ENCODE data around the gene POMC.
"Not testable (repeated sequence)": the region's sequence is repeated elsewhere in the genome, so short reads cannot be mapped to it uniquely, and the experiment has no call there.

The POMC gene

DNA sequence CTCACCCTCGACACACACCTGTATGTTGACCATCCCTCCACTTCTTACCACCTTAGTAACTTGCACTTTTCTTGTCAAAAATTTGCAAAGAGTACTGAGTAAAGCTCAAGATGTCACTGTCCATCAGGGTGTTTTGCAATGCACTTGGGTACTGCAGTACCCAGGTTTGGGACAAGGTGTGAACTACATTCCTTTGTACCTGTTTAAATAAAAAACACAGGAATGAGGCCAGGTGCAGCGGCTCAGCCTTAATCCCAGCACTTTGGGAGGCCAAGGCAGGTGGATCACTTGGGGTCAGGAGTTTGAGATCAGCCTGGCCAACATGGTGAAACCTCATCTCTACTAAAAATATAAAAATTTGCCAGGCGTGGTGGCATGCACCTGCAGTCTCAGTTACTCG is 27.8 kb downstream of the POMC start:
- DNase-seq (ENCODE audit: low spot score); FAIRE-seq: not testable (repeated sequence)

- FAIRE-seq (no peak), DNase-seq (ENCODE audit: low spot score) (no peak)
These were observed 35.7 kb downstream of the POMC start for GRCh38 chr2:25132693-25133092.

GRCh38 chr2:25132299-25132635 is 36.1 kb downstream of the POMC start:
- FAIRE-seq (no peak), DNase-seq (ENCODE audit: low spot score) (no peak)

DNA sequence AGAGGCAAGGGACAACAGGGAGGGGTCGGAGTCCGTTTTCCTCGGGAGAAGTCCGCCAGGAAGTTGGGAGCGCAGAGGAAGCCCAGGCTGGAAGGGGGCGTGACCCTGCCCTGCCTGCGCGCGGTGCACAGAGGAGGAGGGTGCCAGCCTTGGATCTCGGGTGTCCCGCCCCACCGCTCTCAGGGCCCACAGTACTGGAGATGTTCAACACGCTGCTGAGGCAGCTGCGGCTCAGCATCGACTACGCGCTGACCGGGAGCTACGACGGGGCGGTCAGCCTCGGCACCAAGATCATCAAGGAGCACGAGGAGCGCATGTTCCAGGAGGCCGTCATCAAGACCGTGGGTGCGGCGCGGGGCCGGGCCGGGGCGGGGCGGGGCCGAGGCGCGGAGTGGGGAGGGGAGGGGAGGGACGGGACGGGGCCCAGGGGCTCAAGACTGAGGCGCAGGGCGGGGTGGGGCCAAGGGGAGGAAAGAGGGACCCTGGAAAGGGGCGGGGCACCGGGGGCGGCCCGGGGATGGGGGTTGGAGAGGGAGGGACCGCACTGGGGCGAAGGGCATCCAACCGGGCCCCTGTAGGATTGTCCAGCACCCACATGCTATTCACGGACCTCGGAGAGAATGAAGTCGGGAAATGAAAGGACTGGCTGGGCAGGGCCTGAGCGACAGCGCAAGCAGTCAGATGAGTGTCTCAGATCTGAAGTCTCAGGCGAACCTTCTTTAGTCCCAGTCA is 36.6 kb downstream of the POMC start:
- DNase-seq (ENCODE audit: low spot score) (no peak), FAIRE-seq (peak; percentile 53)

- FAIRE-seq: no peak
These were observed 37.2 kb downstream of the POMC start for GRCh38 chr2:25131253-25131566.

GRCh38 chr2:25129901-25130520 is 38.4 kb downstream of the POMC start:
- FAIRE-seq (no peak), DNase-seq (ENCODE audit: low spot score) (no peak)

More at GRCh38 chr2:25131253-25131566, 37.2 kb downstream of the POMC start:
- DNase-seq (ENCODE audit: low spot score): no peak

DNA sequence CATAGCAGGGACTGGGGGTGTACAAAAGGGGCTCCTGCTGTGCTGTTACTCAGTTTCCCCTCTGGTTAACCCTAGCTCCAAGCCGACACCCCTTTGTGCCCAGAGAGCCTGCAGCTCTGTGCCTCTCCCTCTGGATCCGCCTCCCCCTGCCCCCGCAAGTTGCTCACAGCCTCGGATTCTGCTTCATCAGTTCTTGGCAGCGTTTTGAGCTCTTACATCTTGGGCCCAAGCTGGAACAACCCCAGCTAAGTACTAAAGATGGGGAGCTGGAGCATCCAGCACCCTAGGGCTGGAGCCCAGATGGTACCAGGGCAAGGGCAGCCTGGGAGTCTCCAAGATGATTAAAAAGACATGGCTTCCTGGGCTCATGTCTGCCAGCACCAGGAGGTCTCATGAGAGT is 40.7 kb downstream of the POMC start:
- FAIRE-seq: no peak
- DNase-seq (ENCODE audit: low spot score): no peak

GRCh38 chr2:25127071-25127470 is 41.3 kb downstream of the POMC start:
- FAIRE-seq; DNase-seq (ENCODE audit: low spot score): not testable (repeated sequence)

GRCh38 chr2:25125976-25126375 is 42.4 kb downstream of the POMC start:
- DNase-seq (ENCODE audit: low spot score) (no peak), FAIRE-seq (no peak)

DNA sequence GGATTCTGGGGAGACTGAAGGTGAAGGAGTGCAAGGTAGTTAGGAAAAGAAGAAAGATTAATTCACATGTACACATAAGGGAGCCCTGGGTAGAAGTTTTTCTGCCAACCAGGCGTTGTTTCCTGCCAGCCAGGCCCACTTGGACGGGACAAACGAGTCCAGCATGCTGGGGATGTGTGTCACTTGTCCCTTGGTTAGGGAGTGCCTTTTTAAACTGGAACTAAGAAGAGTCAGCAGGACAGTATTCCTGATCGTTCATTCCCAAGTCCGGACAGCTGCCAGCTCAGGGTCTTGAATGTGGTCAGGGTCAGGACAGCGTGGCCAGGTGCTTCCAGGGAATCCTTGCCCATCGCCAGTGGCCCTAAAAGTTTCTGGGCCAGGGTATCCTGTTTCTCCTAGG is 43.2 kb downstream of the POMC start:
- DNase-seq (ENCODE audit: low spot score) (no peak), FAIRE-seq (no peak)

DNA sequence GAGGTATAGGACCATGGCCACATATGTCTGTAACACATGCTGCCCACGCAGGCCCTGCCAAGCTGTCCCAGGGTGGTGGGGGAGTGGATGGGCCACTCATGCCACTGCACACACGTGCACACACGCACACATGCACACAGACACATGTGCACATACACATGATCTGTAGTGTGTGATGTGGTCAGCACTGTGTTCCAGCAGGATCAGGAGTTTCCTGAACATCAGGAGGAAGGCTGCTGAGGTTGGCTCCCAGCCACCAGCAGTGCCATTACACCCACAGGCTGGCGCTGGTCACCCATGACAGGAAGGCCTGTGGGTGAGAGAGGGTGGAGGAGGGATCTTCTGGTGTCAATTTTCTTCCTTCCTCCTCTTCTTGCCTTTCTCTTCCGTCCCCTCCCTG is 44.7 kb downstream of the POMC start:
- no peak for DNase-seq (ENCODE audit: low spot score)
- peak; percentile 77 for FAIRE-seq

DNA sequence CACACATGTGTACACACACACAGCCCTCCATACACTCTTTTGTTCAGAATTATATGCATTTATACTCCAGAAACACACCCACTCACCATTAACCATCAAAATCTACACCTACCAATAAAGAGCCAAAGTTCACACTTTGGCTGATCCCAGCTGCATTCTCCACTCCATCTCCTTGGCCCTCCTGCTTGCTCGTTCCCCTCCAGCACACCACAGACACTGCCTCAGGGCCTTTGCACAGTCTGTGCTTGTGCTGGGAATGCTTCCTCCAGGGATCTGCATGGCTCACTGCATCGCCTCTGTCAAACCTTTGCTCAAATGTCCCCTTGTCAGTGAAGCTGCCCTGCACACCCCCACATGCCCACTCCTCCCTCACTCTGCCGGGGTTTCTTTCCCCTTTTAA is 46.0 kb downstream of the POMC start:
- FAIRE-seq: no peak

GRCh38 chr2:25119263-25119662 is 49.1 kb downstream of the POMC start:
- DNase-seq (ENCODE audit: low spot score) (no peak), FAIRE-seq (no peak)

More for the DNA sequence above, 46.0 kb downstream of the POMC start:
- DNase-seq (ENCODE audit: low spot score): no peak

GRCh38 chr2:25116956-25117355 is 51.4 kb downstream of the POMC start:
- FAIRE-seq (no peak), DNase-seq (ENCODE audit: low spot score) (no peak)

DNA sequence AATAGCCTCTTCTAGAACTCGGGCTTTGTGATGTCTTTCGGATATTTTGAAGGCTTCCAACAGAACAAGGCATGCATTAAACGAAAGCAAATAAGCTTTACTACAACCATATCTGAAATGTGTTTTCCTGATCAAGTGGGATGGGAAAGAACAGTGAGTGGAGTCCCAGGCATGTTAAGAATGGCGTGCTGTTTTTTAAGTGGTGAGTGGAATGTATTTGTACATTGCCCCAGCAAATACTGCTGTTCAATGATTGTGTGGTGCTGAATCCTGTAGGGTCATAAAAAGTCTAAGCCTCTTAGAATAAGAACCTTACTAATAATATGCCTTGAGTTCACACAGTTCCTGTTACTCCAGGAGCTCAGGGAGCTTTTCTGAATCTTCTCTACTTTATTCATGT is 52.5 kb downstream of the POMC start:
- no peak for FAIRE-seq
- no peak for DNase-seq (ENCODE audit: low spot score)

DNA sequence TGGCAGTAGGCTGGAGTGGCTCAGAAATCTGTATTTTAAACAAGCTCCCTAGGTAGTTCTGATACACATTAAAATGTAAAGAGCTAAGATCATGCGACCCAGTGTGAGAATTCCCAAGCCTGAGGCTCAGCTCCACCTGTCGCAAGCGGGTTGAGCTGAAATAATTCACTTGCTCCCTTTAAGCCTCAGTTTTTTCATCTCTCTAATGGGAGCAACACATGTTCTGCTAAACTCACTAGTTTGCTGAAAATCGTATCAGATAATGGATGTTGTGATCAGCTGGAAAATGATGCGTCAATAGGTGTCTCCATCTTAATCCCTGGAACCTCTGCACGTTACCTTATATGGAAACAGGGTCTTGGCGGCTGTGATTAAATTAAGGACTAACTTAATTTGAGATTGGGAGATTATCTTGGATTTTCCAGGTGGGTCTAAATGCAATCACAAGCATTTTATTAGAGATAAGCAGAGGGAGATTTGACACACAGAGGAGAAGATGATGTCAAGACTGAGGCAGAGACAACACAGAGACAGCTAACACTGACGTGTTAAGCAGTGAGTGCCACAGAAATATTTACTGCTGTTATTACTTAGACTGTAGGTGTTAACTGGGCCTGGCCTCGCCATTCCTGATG is 53.0 kb downstream of the POMC start:
- no peak for FAIRE-seq
- no peak for DNase-seq (ENCODE audit: low spot score)

- FAIRE-seq: peak; percentile 23
- DNase-seq (ENCODE audit: low spot score): no peak
These were observed 56.3 kb downstream of the POMC start for GRCh38 chr2:25112113-25112512.

Measured in urothelium cell line (cell line).